Measurements from ENCODE around the gene RBFOX2.

GRCh38 chr22:35863432-35863831, 165.2 kb downstream of the RBFOX2 start:
- TF ChIP-seq POLR2A (IDR thresholded peaks at IDR 0.05) (no peak), CTCF (IDR thresholded peaks at IDR 0.05 in 8 of 11, conservative IDR thresholded peaks at IDR 0.05 in 3 of 11) (no peak), POLR2AphosphoS5 (IDR thresholded peaks at IDR 0.05) (no peak)
